Activated CD8-positive, alpha-beta T cell treated with anti-CD3 and anti-CD28 coated beads for 36 hours (primary cell): ENCODE measurements around the gene ABHD17C. TPM values are rescaled to one million over a fixed set of nuclear protein-coding genes. Genes with fewer than 3 reads are reported as not detected.

Source experiments
- ATAC-seq: fragments of 200-7000 bp; cut with Tn5 transposase; one replicate; pipeline ENCODE4 v1.10.0; 2021; ENCODE audit warnings: mild to moderate bottlenecking, moderate library complexity
- CTCF ChIA-PET: fragments of 350-600 bp; sonication (Branson Sonifier 250); formaldehyde crosslinking; loops from one replicate; lab custom pipeline; 2021; ENCODE audit warnings: antibody characterized with exemption; lab: Charles Lee
- POLR2A ChIA-PET: fragments of 350-600 bp; sonication (Branson Sonifier 250); formaldehyde crosslinking; loops from one replicate; lab custom pipeline; 2021; ENCODE audit warnings: antibody characterized with exemption; lab: Charles Lee
- DNase-seq: peaks from one replicate; pipeline ENCODE4 v3.0.0-alpha.2; 2020
- H3K27ac Mint-ChIP-seq: one replicate; pipeline ENCODE4 v1.8.0; 2021; ENCODE audit warnings: mild to moderate bottlenecking, mixed read lengths
- H3K27me3 Mint-ChIP-seq: one replicate; pipeline ENCODE4 v1.8.0; 2021; ENCODE audit warnings: mixed read lengths
- H3K36me3 Mint-ChIP-seq: one replicate; pipeline ENCODE4 v1.8.0; 2021; ENCODE audit warnings: low read depth, mixed read lengths
- H3K4me1 Mint-ChIP-seq: one replicate; pipeline ENCODE4 v1.8.0; 2021; ENCODE audit warnings: low read depth, mixed read lengths
- H3K4me3 Mint-ChIP-seq: one replicate; pipeline ENCODE4 v1.8.0; 2021; ENCODE audit warnings: mild to moderate bottlenecking, moderate library complexity, mixed read lengths
- H3K9me3 Mint-ChIP-seq: one replicate; pipeline ENCODE4 v1.8.0; 2021; ENCODE audit warnings: mixed read lengths
- intact Hi-C: fragments of 100-400 bp; cut with micrococcal nuclease; formaldehyde crosslinking; loops from one replicate; pipeline ENCODE4 v1.10.0; 2022
- total RNA-seq, 2 experiments: library from RNA; stranded (reverse); gene quantifications; one replicate each; pipeline ENCODE4 v1.2.3, GENCODE V29; 2021
- TF ChIP-seq, protein P1 (sequence below): fragments of 200-600 bp; IDR thresholded peaks from one replicate; pipeline ENCODE4 v1.8.0; 2022; ENCODE audit warnings: antibody characterized with exemption, mild to moderate bottlenecking

The ABHD17C gene
- total RNA-seq, 2 experiments from 2014 or later, result 5.4 to 5.6 TPM

DNA sequence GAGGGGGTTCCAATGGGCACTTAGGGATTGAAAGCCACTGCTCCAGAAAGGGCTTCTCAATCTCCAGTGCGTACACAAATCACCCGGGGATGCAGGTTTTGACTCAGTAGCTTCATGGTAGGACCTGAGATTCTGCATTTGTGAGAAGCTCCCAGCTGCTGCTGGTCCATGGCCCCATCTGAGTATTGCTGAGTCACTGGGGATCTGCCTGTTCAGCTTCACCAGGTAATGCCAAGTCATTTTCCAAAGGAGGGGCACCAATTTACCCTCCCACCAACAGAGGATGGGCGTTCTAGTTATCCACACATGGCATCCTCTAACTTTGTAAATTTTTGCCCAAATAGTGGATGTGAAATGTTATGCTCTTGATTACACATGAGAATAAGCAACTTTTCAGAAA lies 71.2 kb downstream of the ABHD17C start:
- Mint-ChIP-seq H3K4me3 (no peak overlapping the region), H3K4me1 (peaks cover 3% of the 10 kb centered on the region), H3K27ac (no peak overlapping the region), H3K27me3 (peaks cover 3% of the 10 kb centered on the region), H3K36me3 (no peaks in the 10 kb centered on the region), H3K9me3 (no peaks in the 10 kb centered on the region)
- no peak for DNase-seq
- TF ChIP-seq, protein P1, sequence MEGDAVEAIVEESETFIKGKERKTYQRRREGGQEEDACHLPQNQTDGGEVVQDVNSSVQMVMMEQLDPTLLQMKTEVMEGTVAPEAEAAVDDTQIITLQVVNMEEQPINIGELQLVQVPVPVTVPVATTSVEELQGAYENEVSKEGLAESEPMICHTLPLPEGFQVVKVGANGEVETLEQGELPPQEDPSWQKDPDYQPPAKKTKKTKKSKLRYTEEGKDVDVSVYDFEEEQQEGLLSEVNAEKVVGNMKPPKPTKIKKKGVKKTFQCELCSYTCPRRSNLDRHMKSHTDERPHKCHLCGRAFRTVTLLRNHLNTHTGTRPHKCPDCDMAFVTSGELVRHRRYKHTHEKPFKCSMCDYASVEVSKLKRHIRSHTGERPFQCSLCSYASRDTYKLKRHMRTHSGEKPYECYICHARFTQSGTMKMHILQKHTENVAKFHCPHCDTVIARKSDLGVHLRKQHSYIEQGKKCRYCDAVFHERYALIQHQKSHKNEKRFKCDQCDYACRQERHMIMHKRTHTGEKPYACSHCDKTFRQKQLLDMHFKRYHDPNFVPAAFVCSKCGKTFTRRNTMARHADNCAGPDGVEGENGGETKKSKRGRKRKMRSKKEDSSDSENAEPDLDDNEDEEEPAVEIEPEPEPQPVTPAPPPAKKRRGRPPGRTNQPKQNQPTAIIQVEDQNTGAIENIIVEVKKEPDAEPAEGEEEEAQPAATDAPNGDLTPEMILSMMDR, result no peak
- CTCF ChIA-PET, result interaction anchor here (2.4 kb wide), 1 partner anchor 10 kb away, joined by 16 read pairs; no protein-coding TSS in a partner anchor
- no peak for ATAC-seq
- intact Hi-C loops, result no loop called here
- POLR2A ChIA-PET, result no interaction called here

DNA sequence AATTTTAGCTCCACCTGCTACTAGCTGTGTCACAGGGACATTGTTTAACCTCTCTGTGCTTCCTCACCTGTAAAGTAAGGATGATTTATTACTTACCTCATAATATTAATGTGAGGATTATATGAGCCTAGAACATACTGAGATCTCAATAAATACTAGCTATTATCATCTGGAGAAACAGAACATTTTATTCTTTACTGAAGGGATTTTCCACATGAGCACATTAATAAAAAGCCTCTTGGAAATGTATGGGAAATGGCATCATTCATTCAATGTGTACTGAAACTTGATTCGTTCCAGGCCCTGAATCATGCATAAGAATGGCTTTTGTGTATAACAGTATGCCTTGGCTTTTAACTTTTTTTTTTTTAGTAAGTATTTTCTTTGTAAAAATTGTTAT lies 73.0 kb downstream of the ABHD17C start:
- ATAC-seq, result no peak
- TF ChIP-seq, protein P1, result no peak
- Mint-ChIP-seq H3K4me1 (peaks cover 3% of the 10 kb centered on the region), H3K27me3 (peaks cover 4% of the 10 kb centered on the region), H3K27ac (no peak overlapping the region), H3K36me3 (no peaks in the 10 kb centered on the region), H3K4me3 (no peak overlapping the region), H3K9me3 (no peaks in the 10 kb centered on the region)
- ChIA-PET CTCF (interaction anchor here (0.8 to 2.4 kb wide), 4 partner anchors 8 to 313 kb away, joined by 3 to 16 read pairs (median 4); partner anchors contain the start of gene CEMIP), POLR2A (no interaction called here)
- no peak for DNase-seq
- intact Hi-C loops, result no loop called here

DNA sequence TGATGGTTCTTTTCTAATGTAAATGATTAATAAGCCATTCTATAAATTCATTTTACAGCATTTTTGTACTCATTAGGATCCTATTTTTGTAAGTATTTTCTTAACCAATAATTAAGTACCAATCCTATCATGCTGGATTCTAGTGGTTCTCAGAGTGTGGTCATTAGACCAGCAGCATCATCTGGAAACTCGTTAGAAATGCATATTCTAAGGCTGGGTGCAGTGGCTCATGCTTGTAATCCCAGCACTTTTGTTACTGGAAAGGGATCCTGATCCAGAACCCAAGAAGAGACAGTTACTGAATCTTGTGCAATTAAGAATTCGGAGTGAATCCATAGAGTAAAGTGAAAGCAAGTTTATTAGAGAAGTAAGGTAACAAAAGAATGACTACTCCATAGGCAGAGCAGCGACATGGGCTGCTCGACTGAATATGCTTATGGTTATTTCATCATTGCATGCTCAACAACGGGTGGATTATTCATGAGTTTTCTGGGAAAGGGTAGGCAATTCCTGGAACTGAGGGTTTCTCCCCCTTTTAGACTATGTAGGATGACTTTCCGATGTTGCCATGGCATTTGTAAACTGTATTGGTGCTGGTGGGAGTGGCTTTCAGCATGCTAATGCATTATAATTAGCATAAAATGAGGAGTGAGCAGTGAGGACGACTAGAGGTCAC lies 74.2 kb downstream of the ABHD17C start:
- DNase-seq, result no peak
- TF ChIP-seq, protein P1, result no peak
- Mint-ChIP-seq H3K36me3 (no peaks in the 10 kb centered on the region), H3K4me1 (peaks cover 3% of the 10 kb centered on the region), H3K27me3 (peaks cover 7% of the 10 kb centered on the region), H3K4me3 (no peak overlapping the region), H3K9me3 (no peaks in the 10 kb centered on the region), H3K27ac (no peak overlapping the region)
- intact Hi-C loops, result no loop called here
- ChIA-PET CTCF (no interaction called here), POLR2A (no interaction called here)
- no peak for ATAC-seq

DNA sequence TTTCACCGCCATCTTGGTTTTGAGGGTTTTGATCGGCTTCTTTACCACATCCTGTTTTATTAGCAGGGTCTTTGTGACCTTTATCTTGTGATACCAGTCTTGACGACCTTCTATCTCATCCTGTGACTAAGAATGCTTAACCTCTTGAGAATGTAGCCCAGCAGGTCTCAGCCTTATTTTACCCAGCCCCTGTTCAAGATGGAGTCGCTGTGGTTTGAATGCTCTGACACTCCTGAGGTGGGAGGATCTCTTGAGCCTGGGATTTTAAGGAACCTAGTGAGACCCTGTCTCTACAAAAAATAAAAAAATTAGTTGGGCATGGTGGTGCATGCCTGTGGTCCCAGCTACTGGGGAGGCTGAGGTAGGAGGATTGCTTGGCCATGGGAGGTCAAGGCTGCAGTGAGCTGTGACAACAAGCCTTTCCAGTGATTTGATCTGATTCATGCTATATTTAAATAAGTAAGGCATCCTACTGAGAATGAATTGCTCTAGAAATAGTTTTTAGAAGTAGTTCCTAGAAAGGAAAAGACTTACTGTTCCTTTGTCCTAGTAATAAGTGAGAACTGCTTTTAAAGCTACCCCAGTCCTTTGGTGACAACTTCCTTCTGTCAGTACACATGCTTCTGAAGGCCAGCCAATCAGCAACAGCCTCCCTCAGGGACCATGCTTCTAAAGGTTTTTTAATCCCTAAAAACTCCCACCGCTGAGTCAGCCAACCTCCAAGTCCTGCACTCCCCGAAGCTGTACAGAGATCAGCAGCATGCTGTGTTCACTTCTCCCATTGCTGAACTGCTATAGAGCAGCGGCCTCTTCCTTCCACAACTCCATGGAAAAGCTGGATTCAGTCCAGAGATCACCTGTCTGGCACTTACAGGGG lies 75.0 kb downstream of the ABHD17C start:
- ChIA-PET POLR2A (interaction anchor here (1.1 kb wide), 1 partner anchor 74 kb away, joined by 3 read pairs; no protein-coding TSS in a partner anchor), CTCF (no interaction called here)
- Mint-ChIP-seq H3K4me3 (no peak overlapping the region), H3K4me1 (peaks cover 3% of the 10 kb centered on the region), H3K9me3 (no peaks in the 10 kb centered on the region), H3K27me3 (peaks cover 8% of the 10 kb centered on the region), H3K36me3 (no peaks in the 10 kb centered on the region), H3K27ac (no peak overlapping the region)
- intact Hi-C loops, result no loop called here
- ATAC-seq, result no peak
- no peak for DNase-seq
- TF ChIP-seq, protein P1, result no peak
